Esophagus muscularis mucosa (tissue), 3 donors: ENCODE measurements around the gene ZNF345.

Experiments
- EP300 ChIP-seq: sonication (generic); formaldehyde crosslinking; IDR thresholded peaks from one replicate; pipeline ENCODE4 v1.6.1; 2017; ENCODE audit warnings: antibody characterized with exemption
- POLR2A ChIP-seq: fragments of 450-650 bp; IDR thresholded peaks from one replicate; pipeline ENCODE4 v1.6.1; 2017; ENCODE audit warnings: antibody characterized with exemption, moderate library complexity, mild to moderate bottlenecking, low read depth
- POLR2AphosphoS5 ChIP-seq, 2 donors: sonication (generic); formaldehyde crosslinking; IDR thresholded peaks; one replicate each; pipeline ENCODE4 v1.6.1; 2017; ENCODE audit warnings: antibody characterized with exemption in 2 of 2

GRCh38 chr19:36850559-36851442 lies at the start of gene ZNF345:
- TF ChIP-seq EP300 (no peak), POLR2A (peak; percentile 4), POLR2AphosphoS5 (IDR thresholded peaks at IDR 0.05) (peak; percentile 62 to 87)
